ENCODE results near the gene ASF1A. TPM values are rescaled to one million over a fixed set of nuclear protein-coding genes. Genes with fewer than 3 reads are reported as not detected.

ASF1A gene
- total RNA-seq, 1 experiment from 2014 or later, result 34.4 TPM

DNA sequence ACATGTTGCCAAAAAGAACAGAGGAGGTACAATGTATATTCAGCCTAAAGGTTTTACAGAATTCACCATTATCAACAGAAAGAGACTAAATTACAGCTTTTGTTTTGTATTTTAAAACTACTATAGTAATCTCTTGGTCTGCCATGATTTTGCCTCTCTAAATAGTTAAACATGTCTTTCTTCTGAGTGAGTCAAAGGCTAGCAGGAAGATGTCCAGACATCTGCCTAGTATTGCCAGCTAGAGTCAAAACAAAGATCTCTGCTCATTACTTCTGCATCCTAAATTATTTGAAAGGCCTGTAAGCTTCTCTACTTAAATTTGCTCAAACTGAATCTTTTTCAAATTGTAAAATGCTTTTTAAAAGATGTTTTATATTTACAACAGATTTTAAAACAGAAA, 8.8 kb downstream of the ASF1A start:
- H3K4me2 ChIP-seq (ENCODE audit: insufficient read depth, insufficient read length, low read length), result no peak overlapping the region
- no peak overlapping the region for H2AFZ ChIP-seq (ENCODE audit: low read length)
- H4K91ac ChIP-seq (ENCODE audit: insufficient read length, low read depth, low read length), result no peak overlapping the region
- no peak overlapping the region for H2BK5ac ChIP-seq (ENCODE audit: insufficient read length, low read length)
- peak overlapping the region in 2 of 3 experiments; percentile 16 to 34; a peak in 1 of 7 replicates for H3K27ac Mint-ChIP-seq
- no peaks in the 10 kb centered on the region for H3K9me3 Mint-ChIP-seq
- peaks cover 35 to 81% (median 71%) of the 10 kb centered on the region in 3 experiments for H3K36me3 Mint-ChIP-seq (ENCODE audit: insufficient read depth in 1 of 3, low read depth in 3 of 3)
- no peaks in the 10 kb centered on the region for H3K27me3 ChIP-seq (ENCODE audit: insufficient read depth, low read length)
- H3K9me3 ChIP-seq (ENCODE audit: control insufficient read depth, low read depth, low read length), result no peaks in the 10 kb centered on the region
- H3T11ph ChIP-seq (ENCODE audit: low read length), result no peak overlapping the region
- no peaks in the 10 kb centered on the region for H3K27me3 Mint-ChIP-seq (ENCODE audit: low read depth)
- no peak overlapping the region for H3K56ac ChIP-seq (ENCODE audit: insufficient read length, low read depth, low read length)
- H3K9ac ChIP-seq (ENCODE audit: extremely low read depth, insufficient read length, low read length), result no peak overlapping the region
- no peak overlapping the region for H2AK5ac ChIP-seq (ENCODE audit: insufficient read length, low read length)
- no peak overlapping the region for H2BK20ac ChIP-seq (ENCODE audit: low read depth, low read length, poor library complexity, severe bottlenecking)
- H3K4me3 Mint-ChIP-seq, result no peak overlapping the region
- TF ChIP-seq, protein P1, sequence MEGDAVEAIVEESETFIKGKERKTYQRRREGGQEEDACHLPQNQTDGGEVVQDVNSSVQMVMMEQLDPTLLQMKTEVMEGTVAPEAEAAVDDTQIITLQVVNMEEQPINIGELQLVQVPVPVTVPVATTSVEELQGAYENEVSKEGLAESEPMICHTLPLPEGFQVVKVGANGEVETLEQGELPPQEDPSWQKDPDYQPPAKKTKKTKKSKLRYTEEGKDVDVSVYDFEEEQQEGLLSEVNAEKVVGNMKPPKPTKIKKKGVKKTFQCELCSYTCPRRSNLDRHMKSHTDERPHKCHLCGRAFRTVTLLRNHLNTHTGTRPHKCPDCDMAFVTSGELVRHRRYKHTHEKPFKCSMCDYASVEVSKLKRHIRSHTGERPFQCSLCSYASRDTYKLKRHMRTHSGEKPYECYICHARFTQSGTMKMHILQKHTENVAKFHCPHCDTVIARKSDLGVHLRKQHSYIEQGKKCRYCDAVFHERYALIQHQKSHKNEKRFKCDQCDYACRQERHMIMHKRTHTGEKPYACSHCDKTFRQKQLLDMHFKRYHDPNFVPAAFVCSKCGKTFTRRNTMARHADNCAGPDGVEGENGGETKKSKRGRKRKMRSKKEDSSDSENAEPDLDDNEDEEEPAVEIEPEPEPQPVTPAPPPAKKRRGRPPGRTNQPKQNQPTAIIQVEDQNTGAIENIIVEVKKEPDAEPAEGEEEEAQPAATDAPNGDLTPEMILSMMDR (conservative IDR thresholded peaks at IDR 0.05), result no peak
- no peak overlapping the region for H3K4ac ChIP-seq (ENCODE audit: low read depth, low read length)
- peaks cover 18 to 28% of the 10 kb centered on the region in 2 experiments for H3K4me1 Mint-ChIP-seq
- H3K18ac ChIP-seq (ENCODE audit: insufficient read length, low read depth, low read length), result no peak overlapping the region
- H3K27ac ChIP-seq (ENCODE audit: insufficient read length, low read depth, low read length), result no peak overlapping the region
- H4K8ac ChIP-seq (replicated peaks; ENCODE audit: insufficient read length, low read depth, low read length), result no peak overlapping the region
- H3K23ac ChIP-seq (ENCODE audit: insufficient read length, low read depth, low read length), result no peak overlapping the region
- DNase-seq, result no peak
- no peak overlapping the region for H2BK15ac ChIP-seq (ENCODE audit: low read depth, low read length)
- H3K23me2 ChIP-seq (ENCODE audit: insufficient read length, low read depth, low read length, poor library complexity, severe bottlenecking), result no peaks in the 10 kb centered on the region
- no peaks in the 10 kb centered on the region for H3K79me1 ChIP-seq (ENCODE audit: insufficient read depth, low read depth, low read length, poor library complexity, severe bottlenecking)
- peaks cover 3% of the 10 kb centered on the region; the same call in 1 of the 2 replicates for H3K4me1 ChIP-seq (ENCODE audit: insufficient read depth, low read length)
- no peak overlapping the region for H4K5ac ChIP-seq (ENCODE audit: insufficient read length, low read depth, low read length)
- no peak overlapping the region for H2BK120ac ChIP-seq (ENCODE audit: low read depth, low read length, poor library complexity, severe bottlenecking)
- H2BK12ac ChIP-seq (ENCODE audit: insufficient read length, low read depth, low read length), result no peak overlapping the region
- no peaks in the 10 kb centered on the region for H4K20me1 ChIP-seq (ENCODE audit: control insufficient read depth, insufficient read depth, insufficient read length)
- H3K14ac ChIP-seq (ENCODE audit: insufficient read depth, low read length), result no peak overlapping the region
- peaks cover 26% of the 10 kb centered on the region; the same call in 1 of the 2 replicates for H3K79me2 ChIP-seq (ENCODE audit: insufficient read depth, low read length)
